GM20431 (cell line): ENCODE results near the gene CTDSPL2.
"Not testable (repeated sequence)": the region's sequence is repeated elsewhere in the genome, so short reads cannot be mapped to it uniquely, and the experiment has no call there.

Experiments used
- in situ Hi-C: fragments of 300-500 bp; cut with MseI, MboI; formaldehyde crosslinking; loops from one replicate; pipeline ENCODE4 v1.15.0; 2020; ENCODE audit warnings: low sequenced_read_pairs; ENCODE audit not compliant: unreplicated experiment

The CTDSPL2 gene

DNA sequence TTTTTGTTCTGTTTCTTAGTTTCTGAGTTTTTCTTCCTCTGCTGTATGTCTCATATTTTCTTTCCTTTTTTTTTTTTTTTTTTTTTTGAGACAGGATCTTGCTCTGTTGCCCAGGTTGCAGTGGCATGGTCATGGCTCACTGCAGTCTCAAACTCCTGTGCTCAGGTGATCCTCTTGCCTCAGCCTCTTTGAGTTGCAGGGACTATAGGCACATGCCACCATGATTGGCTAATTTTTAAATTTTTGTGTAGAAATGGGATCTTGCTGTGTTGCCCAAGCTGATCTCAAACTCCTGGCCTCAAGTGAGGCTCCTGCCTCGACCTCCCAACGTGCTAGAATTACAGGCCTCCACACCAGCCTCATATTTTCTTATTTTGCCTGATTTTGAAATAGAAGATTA is 51.9 kb downstream of the CTDSPL2 start:
- in situ Hi-C loops: no loop called here

DNA sequence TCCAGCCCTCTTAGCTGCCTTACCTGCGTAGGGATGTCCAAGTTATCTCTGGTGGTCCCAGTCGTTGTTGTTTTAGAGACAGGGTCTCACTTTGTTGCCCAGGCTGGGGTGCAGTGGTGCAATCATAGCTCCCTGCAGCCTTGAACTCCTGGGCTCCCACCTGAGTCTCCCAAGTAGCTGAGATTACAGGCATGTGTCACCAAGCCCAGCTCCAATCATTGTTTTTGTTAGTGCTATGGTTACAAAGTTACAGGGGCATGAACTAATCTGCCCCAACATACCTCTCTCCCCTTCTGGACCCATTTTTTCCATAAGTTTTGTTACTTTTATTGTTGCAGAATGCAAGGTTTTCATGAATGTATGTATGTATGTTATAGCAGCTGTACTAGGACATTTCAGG is 54.7 kb downstream of the CTDSPL2 start:
- in situ Hi-C loops: no loop called here

DNA sequence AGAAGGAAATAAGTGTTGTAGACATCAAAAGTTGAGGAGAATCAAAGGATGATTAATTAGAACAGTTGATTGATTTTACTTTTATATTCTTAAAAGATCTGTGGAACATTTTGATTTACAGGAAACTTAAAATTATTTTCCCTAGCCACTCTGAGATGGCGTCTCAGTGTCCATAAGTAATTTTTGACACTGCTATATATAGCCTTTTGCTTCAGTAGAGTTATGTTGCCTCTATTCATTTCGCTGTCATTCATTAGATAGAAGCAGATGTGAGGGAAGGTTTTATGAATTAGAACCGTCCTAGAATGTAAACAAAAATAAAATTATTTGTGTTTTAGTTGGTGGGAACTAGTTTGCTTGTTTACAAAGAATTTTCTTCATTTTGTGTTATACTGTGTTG is 58.5 kb downstream of the CTDSPL2 start:
- in situ Hi-C loops: no loop called here

DNA sequence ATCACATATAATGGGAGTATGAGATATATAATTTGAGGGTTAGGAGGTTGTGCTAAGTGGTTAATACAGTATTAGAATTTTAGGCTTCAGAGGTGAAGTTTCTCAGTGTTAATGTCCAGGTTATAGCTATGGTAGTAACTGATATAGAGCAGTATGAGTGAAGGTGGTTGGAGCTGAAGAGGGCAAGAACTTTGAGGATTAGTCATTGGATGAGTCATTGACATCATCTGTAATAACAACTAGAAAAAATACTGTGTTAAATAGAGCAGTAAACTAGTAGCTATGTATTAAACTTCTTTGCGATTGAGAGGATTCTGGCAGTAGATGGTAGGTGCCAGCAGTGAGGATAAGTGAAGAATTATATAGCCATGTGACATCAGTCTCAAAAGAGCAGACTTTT is 62.0 kb downstream of the CTDSPL2 start:
- in situ Hi-C loops: no loop called here

DNA sequence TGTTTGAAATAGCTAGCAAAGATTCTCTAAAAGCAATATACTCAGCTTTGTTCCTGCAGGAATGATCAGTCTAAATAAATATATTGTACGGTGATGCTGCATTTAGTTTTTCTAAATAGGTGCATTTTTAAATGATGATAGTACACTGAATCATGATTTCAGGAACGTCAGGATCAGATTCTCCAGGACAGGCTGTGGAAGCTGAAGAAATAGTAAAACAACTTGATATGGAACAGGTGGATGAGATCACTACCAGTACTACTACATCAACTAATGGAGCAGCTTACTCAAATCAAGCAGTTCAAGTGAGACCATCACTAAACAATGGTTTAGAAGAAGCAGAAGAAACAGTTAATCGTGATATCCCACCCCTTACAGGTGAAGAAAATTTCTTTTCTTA is 63.2 kb downstream of the CTDSPL2 start:
- in situ Hi-C loops: no loop called here

DNA sequence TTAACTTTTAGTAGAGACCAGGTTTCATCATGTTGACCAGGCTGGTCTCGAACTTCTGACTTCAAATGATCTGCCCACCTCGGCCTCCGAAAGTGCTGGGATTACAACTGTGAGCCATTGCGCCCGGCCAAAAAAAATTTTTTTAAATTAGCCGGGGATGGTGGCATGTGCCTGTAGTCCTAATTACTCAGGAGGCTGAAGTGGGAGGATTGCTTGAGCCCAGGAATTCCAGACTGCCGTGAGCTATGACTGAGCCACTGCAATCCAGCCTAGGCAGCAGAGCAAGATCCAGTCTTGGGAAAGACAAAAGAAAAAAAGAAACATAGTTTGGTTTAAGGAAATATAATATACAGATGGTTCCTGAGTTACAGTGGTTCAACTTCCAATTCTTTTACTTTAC is 64.6 kb downstream of the CTDSPL2 start:
- in situ Hi-C loops: no loop called here

DNA sequence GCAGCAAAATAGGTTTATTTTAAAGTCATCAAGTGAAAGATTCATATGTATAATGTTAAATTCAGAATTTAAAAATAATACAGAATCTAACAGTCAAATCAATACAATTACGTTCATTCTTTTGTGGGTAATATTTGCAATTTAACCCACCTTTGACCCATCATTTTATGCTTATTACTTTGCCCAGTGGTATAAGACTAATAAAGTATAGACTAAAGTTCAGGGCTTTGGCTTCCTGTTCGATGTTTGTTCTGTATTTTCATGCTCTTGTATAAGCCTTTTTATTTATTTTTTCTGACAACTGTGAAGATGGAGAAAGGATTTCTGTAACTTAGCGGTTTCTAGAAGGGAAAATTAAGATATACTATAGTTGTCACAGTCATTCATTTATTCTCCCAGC is 65.2 kb downstream of the CTDSPL2 start:
- in situ Hi-C loops: no loop called here

DNA sequence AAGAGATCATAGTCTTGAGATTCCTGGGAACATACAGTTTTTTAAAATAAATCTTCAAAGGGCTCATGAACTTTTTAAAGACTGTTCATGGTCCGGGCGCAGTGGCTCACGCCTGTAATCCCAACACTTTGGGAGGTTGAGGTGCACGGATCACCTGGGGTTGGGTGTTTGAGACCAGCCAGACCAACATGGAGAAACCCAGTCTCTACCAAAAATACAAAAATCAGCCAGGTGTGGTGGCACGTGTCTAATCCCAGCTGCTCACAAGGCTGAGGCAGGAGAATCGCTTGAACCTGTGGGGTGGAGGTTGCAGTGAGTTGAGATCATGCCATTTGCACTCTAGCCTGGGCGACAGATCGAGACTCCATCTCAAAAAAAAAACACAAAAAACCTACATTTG is 68.1 kb downstream of the CTDSPL2 start:
- in situ Hi-C loops: no loop called here

DNA sequence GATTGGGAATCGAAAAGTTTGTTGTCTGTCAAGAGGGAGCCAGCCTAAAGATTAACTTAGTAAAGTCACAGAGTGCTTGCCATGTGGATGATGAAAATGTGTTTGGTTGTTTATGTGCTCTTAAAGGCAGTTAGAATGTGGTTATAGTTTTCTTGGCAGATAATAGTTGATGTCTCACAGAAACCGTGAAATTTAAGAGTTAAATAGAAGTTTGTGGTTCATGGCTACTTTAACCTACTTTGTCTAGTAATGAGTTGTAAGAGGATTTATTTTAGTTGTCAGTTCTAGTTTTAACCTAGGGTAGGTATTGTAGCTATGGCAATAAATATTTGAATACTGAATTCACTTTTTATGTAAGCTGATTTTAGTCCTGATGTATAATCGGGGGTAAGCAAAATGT is 73.1 kb downstream of the CTDSPL2 start:
- in situ Hi-C loops: no loop called here

DNA sequence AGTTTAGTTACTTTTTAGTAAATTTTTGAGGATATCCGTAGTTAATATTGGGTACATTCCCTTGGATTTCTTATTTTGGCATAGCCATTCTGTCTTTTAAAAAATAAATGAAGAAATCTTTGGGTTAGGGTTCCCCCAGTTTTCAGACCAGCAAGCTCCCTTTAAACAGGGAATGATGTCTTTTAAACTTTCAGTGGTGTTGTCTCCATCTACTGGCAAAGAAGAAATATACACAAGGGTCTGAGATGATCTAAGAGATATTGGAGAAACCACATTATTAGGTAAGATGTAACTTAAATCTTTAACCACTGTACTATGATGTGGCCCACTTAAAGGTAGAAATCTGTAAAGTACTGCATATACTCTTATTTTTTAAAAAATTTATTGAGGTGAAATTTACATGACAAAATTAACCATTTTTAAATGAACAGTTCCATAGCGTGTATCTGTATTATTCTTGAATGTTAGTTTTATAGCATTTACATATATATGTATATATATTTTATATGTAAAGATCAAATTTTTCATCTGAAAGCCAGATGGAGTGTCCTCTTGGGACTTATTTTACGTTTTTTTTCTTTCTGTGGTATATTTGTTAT is 74.4 kb downstream of the CTDSPL2 start:
- in situ Hi-C loops: no loop called here

DNA sequence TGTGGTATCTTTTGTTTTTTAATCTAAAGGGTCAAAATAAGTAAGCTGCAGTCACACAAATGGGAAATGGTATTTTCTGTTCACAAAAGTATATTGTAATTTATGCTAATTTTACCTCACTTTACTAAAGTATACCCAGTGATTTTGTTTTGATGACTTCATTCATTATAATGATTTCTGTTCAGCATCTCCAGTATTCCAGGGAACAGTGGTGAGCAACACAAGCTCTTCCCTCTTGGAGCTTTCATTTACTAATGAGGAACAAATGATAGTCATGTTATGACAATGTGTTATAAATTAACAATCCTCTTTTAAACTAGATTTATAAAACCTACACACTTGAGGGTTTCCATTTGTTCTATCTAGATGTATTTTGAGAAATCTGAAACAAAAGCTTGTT is 89.0 kb downstream of the CTDSPL2 start:
- in situ Hi-C loops: no loop called here

DNA sequence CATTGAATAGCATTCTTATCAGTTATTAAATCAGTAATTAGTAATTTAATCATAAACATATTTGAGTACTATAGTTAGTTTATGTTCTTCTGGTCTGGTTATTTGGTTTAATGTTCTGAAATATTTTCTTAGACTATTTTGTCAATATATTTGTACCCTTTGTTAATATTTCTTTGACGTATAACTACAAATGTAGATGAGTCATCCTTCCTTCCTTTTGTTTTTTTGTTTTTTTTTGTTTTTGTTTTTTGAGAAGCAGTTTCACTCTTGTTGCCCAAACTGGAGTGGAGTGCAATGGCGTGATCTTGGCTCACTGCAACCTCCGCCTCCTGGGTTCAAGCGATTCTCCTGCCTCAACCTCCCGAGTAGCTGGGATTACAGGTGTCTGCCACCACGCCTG is 92.1 kb downstream of the CTDSPL2 start:
- in situ Hi-C loops: no loop called here

DNA sequence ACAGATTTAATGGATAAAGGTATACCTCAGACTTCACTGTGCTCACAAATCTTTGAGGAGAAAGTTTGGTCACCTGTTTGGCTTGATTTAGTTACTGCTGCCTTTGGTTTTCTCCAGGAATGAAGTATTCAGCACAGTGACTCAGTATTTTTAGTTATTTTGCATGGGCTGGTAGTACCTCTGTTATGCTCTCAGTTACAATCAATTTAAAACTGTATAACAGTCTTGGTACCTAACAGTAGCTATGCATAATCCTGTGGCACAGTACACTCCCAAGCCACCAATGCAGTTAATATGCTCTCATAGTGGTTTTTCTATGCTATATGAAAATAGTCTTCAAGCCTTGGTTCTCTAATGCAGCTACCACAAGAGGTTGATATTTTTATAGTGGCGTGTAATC is 97.6 kb downstream of the CTDSPL2 start:
- in situ Hi-C loops: no loop called here

DNA sequence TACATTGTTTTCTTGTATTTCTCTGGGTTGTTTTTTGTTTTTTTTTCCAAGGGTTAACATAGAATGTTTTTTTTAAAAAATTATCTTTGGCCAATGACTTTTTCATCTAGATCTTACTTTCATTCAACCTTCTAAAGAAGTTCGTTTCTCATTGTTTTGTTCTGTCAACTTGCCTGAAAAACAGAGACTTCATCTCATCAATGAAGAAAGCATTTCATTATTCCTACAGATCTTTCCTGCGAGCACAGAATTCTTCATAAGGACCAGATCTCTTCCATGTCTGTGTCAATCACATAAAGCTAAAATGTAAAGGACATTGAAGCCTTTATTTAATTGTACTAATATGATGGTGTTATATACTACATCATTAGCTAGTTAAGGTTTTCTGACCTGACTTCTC is 99.8 kb downstream of the CTDSPL2 start:
- in situ Hi-C loops: no loop called here

DNA sequence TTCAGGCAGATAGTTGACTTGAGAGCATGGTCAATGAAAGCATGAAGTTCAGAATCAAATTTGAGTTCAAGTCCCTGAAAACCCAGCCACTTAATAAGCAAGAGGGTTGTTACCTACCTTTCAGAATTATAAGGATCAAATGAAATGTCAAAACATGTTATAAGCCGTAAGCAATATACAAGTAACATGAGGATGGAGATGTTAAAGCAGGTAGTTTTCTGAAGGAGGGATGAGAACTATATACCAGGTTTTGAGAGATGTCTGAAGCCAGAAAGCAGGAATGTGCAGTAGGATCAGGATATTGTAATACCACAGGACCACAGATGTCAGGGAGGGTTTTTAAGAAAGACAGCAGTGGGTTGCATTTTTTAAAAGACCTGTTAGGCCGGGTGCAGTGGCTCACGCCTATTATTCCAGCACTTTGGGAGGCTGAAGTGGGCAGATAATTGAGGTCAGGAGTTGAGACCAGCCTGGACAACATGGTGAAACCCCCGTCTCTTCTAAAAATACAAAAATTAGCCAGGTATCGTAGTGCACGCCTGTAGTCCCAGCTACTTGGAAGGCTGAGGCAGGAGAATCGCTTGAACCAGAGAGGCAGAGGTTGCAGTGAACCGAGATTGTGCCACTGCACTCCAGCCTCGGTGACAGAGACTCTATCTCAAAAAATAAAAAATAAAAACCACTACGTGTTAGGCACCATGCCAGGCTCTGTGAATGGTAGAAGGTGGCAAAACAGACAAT is 102.6 kb downstream of the CTDSPL2 start:
- in situ Hi-C loops: no loop called here

DNA sequence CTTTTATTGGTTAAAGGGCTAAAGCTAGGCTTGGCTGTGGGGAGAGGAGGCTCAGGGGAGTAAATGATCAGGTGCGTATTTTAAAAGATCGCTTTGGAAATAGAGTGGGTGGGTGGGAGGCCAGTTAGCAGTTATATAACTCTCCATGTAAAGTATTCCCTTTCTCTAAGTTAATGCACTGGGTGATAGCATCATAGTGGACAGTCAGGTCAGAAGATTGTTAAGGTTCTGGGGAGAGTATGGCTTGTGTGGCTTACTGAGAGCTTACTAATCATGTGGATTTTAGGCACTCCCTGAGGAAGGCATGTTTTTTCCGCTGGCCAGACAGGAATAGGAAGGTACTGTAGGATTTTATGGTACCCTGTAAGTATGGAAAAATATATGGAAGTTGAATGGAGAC is 103.2 kb downstream of the CTDSPL2 start:
- in situ Hi-C loops: no loop called here

DNA sequence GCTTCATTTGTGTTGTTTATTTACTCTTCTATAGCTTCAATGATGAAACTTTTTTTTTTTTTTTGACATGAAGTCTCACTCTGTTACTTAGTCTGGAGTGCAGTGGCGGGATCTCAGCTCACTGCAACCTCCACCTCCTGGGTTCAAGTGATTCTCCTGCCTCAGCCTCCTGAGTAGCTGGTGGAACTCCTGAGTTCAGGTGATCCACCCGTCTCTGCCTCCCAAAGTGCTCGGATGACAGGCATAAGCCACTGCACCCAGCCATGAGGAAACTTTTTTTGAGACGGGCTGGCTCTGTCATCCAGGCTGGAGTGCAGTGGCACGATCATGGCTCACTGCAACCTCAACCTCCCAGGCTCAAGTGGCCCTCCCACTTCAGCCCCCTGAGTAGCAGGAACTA is 104.8 kb downstream of the CTDSPL2 start:
- in situ Hi-C loops: not testable (repeated sequence)

DNA sequence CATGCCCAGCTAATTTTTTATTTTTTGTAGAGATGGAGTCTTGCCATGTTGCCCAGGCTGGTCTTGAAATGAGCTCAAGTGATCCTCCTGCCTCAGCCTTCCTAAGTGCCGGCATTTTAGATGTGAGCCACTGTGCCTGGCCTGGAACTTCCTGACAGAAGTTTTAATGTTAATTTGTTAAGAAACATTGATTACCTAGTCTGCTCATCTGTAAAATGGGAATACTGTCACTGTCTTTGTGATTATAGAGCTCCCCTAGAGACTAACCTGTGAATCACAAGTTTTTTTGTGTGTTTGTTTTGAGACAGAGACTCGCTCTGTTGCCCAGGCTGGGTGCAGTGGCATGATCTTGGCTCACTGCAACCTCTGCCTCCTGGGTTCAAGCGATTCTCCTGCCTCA is 105.3 kb downstream of the CTDSPL2 start:
- in situ Hi-C loops: no loop called here

DNA sequence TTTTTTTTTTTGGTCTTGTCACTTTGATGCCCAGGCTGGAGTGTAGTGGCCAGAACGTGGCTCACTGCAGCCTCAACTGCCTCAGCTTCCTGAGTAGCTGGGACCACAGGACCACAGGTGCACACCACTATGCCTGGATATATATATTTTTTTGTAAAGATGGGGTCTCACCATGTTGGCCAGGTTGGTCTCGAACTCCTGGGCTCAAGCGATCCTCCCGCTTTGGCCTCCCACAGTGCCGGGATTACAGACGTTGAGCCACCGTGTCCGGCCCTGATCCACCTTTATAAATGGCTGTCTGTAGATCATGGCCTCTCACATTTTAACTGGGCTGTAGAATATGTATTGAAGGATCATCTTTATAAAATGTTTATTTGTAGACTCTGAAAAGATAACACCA is 107.7 kb downstream of the CTDSPL2 start:
- in situ Hi-C loops: no loop called here

DNA sequence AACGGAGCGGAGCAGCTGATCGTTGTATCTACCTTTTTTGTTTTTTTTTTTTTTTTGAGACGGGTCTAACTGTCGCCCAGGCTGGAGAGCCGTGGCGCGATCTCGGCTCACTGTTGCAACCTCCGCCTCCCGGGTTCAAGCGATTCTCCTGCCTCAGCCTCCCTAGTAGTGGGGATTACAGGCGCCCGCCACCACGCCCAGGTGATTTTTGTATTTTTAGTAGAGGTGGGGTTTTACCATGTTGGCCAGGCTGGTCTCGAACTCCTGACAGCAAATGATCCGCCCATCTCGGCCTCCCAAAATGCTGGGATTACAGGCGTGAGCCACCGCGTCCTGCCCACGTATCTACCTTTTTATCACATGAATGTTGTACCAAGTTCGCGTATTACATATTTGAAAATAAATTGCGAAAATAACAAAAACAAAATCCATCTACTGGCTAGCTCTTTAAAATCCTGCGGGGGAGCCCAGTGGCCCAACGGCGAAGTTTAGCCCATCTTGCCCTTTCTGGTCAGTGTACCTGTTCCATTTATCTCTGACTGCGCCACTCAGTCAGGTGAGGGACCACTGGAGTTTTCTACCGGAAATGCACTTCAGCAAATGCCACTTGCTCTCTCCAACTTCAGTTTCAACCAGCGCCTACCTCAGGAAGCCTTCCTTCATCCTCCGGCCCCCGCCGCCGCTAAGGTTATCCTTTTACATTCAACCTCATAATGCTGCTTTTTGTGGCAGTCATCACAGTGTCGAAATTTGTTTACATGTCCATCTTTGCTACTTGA is 108.3 kb downstream of the CTDSPL2 start:
- in situ Hi-C loops: no loop called here

DNA sequence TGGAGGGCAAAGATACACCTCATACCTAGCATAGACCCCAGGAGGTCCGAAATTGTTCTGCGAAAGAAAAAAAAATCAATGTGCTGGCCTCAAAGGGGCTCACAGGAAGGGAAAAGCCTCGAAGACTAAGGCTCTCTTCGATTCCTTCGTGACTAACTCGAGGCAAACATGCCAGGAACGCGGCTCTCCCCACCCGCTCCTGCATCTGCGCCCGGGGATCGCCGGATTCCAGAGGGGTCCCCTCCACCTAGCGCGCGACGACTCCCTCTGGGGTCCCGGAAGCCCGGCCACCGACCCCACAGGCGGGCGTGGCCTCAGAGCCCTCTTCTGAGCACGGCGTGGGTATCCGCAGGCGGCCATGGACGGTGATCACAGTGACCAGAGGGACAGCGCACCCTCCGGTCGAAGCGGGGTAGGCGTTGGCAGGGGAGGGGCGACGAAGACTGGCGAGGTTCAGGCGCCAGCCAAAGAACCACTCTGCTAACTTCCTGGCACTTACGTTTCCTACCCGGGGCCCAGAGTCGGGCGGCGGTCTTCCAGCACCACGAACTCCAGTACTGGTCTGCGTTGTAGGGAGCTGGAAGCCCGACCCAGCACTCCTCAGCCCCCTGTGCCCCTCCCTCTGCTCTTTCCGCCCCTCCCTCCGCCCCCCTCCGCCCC is 109.0 kb downstream of the CTDSPL2 start:
- in situ Hi-C loops: no loop called here
